Fibroblast of the conjunctiva (primary cell): ENCODE measurements around the gene E2F4.

Source experiments
- DNase-seq: peaks from one replicate; pipeline ENCODE4 v3.0.0-alpha.2; 2010; ENCODE audit warnings: low read depth

Gene E2F4

GRCh38 chr16:67157892-67158635 lies 33.9 kb upstream of the E2F4 start:
- DNase-seq = no peak

GRCh38 chr16:67158637-67159600 lies 33.0 kb upstream of the E2F4 start:
- DNase-seq = no peak

GRCh38 chr16:67161595-67162058 lies 30.3 kb upstream of the E2F4 start:
- no peak for DNase-seq

- DNase-seq = no peak
Measured at GRCh38 chr16:67162506-67163163, 29.3 kb upstream of the E2F4 start.

- no peak for DNase-seq
Measured at GRCh38 chr16:67163164-67163998, 28.6 kb upstream of the E2F4 start.

GRCh38 chr16:67163999-67164558 lies 27.9 kb upstream of the E2F4 start:
- DNase-seq = no peak

GRCh38 chr16:67164599-67165061 lies 27.3 kb upstream of the E2F4 start, which contains the start of gene HSF4:
Gene HSF4, plus strand, starts transcription at chr16:67164745. Its CDS starts 67 bp downstream, at chr16:67164812.
- no peak for DNase-seq

GRCh38 chr16:67165121-67166078 lies 26.6 kb upstream of the E2F4 start:
- no peak for DNase-seq

GRCh38 chr16:67166110-67166547 lies 25.8 kb upstream of the E2F4 start:
- no peak for DNase-seq

- DNase-seq = no peak
Measured at GRCh38 chr16:67166598-67167168, 25.3 kb upstream of the E2F4 start.

- DNase-seq = no peak
Measured at GRCh38 chr16:67167588-67167987, 24.4 kb upstream of the E2F4 start.

- no peak for DNase-seq
Measured at GRCh38 chr16:67169011-67169451, 22.9 kb upstream of the E2F4 start.

- no peak for DNase-seq
Measured at GRCh38 chr16:67169642-67170167, 22.2 kb upstream of the E2F4 start.

- DNase-seq = peak; percentile 60
Measured at GRCh38 chr16:67170168-67170948, 21.6 kb upstream of the E2F4 start, which contains the start of gene NOL3. Gene NOL3, plus strand, starts transcription at chr16:67170538.

GRCh38 chr16:67170949-67171649 lies 20.9 kb upstream of the E2F4 start:
- no peak for DNase-seq

GRCh38 chr16:67173323-67173722 lies 18.6 kb upstream of the E2F4 start:
- no peak for DNase-seq
